ENCODE results near the gene WDR4. TPM values are rescaled to one million over a fixed set of nuclear protein-coding genes. Genes with fewer than 3 reads are reported as not detected.
A peak's percentile ranks its signal among the peaks of the same experiment; 100 is the strongest.
"Not testable (repeated sequence)": the region's sequence is repeated elsewhere in the genome, so short reads cannot be mapped to it uniquely, and the experiment has no call there.

WDR4 gene, protein sequence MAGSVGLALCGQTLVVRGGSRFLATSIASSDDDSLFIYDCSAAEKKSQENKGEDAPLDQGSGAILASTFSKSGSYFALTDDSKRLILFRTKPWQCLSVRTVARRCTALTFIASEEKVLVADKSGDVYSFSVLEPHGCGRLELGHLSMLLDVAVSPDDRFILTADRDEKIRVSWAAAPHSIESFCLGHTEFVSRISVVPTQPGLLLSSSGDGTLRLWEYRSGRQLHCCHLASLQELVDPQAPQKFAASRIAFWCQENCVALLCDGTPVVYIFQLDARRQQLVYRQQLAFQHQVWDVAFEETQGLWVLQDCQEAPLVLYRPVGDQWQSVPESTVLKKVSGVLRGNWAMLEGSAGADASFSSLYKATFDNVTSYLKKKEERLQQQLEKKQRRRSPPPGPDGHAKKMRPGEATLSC
- polyA plus RNA-seq = 10 to 100 TPM; 10.4 to 13.1 TPM

DNA sequence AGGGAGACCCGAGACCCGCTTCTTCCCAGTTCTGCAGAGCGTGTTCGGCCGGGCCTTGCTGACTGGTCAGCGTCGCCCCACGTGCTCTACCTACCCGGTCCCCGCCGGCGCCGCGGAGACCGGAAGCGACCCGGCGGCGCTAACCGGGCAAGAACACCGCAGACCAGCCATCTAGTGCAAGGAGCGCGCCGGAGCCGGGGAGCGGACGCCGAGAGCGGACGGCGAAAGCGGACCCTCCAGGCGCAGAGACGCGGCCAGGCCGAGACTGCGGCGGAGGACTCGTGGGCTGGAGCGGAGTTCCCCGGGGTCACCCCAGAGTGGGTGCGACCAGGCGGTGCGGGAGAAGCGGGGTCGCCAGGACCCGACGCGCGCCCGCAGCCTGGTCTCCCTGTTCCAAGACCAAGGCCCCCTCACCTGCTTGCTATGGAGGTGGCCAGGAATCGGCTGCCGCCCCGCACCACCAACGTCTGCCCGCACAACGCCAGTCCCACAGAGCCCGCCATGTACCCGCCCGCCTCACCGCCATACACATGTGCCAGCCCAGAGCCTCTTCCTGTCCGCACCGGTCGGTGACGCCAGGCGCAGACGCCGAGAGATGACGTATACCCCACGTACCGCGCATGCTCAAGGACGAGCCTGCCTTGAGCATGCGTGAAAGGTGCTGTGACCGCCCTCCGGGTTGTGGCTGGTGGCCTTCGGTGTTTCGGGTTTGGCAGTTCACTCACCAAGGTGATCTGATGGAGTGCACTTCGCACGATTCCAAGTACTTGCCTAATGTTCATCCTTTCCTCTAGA is at the start of gene WDR4:
TSS of gene WDR4 (minus strand) at position 547 of the 795 bp plus-strand sequence. CDS start at position 503, 44 bp downstream.
- peak within 1 kb of the TSS; percentile 72 to 81 for H3K4me3 ChIP-seq (ENCODE audit: low read depth in 1 of 2, low read length in 2 of 2)
- peaks cover 0 to 3% of the 10 kb centered on the region in 2 donors for H3K36me3 ChIP-seq (ENCODE audit: control insufficient read depth in 2 of 2, insufficient read depth in 2 of 2, low read length in 1 of 2)
- H3K9me3 ChIP-seq (ENCODE audit: control insufficient read depth in 2 of 2, insufficient read depth in 1 of 2, low read depth in 1 of 2, low read length in 1 of 2) = no peaks in the 10 kb centered on the region
- no peaks in the 10 kb centered on the region for H3K27me3 ChIP-seq (ENCODE audit: control insufficient read depth in 1 of 2, insufficient read depth in 2 of 2, low read length in 2 of 2)
- peaks cover 0 to 6% of the 10 kb centered on the region in 2 donors for H3K4me1 ChIP-seq (ENCODE audit: control insufficient read depth in 2 of 2, insufficient read depth in 2 of 2, low read length in 1 of 2)
- WGBS, 2 donors = 0% methylated on average over 71 to 80 of the region's 80 CpGs
- peak within 1 kb of the TSS; percentile 69 to 85 for H3K27ac ChIP-seq (ENCODE audit: low read depth in 2 of 2, low read length in 1 of 2)

DNA sequence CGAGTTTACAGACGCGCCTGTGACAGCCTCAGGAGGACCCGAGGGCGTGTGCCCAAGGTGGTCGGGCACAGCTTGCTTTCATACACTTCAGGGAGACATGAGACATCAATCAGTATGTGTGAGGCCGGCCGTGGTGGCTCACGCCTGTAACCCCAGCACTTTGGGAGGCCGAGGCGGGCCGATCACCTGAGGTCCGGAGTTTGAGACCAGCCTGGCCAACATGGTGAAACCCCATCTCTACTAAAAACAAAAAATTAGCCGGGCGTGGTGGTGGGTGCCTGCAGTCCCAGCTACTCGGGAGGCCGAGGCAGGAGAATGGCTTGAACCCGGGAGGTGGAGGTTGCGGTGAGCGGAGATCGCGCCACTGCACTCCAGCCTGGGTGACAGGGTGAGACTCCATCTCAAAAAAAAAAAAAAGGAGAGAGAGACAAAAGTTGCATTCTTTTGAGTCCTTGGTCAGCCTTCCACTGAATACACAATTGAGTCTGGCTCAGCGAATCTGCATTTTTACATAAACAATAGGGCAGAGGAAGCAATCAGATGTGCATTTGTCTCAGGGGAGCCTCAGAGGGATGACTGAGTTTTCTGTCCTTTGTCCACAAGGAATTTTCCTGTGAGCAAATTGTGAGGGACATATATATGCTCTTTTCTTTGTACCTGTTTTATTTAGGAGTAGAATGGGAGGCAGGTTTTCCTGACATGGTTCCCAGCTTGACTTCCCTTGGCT is 48.3 kb upstream of the WDR4 start:
- not testable (repeated sequence) for H3K27ac ChIP-seq (ENCODE audit: low read depth in 2 of 2, low read length in 1 of 2); H3K4me1 ChIP-seq (ENCODE audit: control insufficient read depth in 2 of 2, insufficient read depth in 2 of 2, low read length in 1 of 2); H3K9me3 ChIP-seq (ENCODE audit: control insufficient read depth in 2 of 2, insufficient read depth in 1 of 2, low read depth in 1 of 2, low read length in 1 of 2); H3K4me3 ChIP-seq (ENCODE audit: low read depth in 1 of 2, low read length in 2 of 2); H3K27me3 ChIP-seq (ENCODE audit: control insufficient read depth in 1 of 2, insufficient read depth in 2 of 2, low read length in 2 of 2); H3K36me3 ChIP-seq (ENCODE audit: control insufficient read depth in 2 of 2, insufficient read depth in 2 of 2, low read length in 1 of 2)
- 91 to 92% methylated on average over 23 of the region's 23 CpGs for WGBS, 2 donors

DNA sequence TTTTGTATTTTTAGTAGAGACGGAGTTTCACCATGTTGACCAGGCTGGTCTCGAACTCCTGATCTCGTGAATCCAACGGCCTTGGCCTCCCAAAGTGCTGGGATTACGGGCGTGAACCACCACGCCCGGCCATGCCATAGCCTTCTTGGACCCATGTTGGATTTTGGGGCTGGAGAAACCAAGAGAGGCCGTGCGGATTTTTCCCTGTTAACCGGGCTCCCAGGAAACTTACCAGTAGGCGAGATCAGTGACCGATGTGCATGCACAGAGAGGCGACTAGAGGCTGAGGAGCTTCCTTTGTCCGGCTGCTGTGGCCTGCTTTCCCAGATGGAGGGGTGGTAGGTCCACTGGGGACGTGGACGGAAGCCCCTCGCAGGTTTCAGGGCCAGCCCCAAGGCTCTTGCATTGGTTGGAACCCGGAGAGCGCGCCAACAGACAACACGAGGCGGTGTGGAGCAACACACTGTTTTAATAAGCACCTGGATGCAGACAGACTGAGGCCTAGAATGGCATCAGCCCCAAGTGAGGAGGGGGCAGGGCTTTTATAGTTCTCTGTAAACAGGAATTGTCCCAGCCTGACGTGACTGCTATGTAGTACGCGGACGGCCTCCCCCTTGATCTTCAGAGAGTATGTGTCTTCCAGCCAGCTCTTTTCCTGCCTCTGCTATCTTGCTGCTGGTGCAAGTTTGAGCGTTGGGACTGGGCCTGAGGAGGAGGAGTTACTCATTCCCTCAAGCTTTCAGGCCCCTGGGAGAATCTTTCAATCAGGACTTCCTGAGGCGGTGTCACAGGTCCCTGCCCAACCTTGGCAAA is 46.0 kb upstream of the WDR4 start, which contains the start of gene ERVH48-1:
TSS of gene ERVH48-1 (minus strand) at position 517 of the 813 bp plus-strand sequence. CDS start 6,624 bp downstream, outside the sequence.
- Histone ChIP-seq H3K36me3 (ENCODE audit: control insufficient read depth in 2 of 2, insufficient read depth in 2 of 2, low read length in 1 of 2) (no peaks in the 10 kb centered on the region), H3K27me3 (ENCODE audit: control insufficient read depth in 1 of 2, insufficient read depth in 2 of 2, low read length in 2 of 2) (no peaks in the 10 kb centered on the region), H3K4me1 (ENCODE audit: control insufficient read depth in 2 of 2, insufficient read depth in 2 of 2, low read length in 1 of 2) (peaks cover 0 to 4% of the 10 kb centered on the region in 2 donors), H3K4me3 (ENCODE audit: low read depth in 1 of 2, low read length in 2 of 2) (no peak within 1 kb of the TSS), H3K9me3 (ENCODE audit: control insufficient read depth in 2 of 2, insufficient read depth in 1 of 2, low read depth in 1 of 2, low read length in 1 of 2) (no peaks in the 10 kb centered on the region), H3K27ac (ENCODE audit: low read depth in 2 of 2, low read length in 1 of 2) (no peak within 1 kb of the TSS)
- 90% methylated on average over 29 of the region's 29 CpGs for WGBS, 2 donors

DNA sequence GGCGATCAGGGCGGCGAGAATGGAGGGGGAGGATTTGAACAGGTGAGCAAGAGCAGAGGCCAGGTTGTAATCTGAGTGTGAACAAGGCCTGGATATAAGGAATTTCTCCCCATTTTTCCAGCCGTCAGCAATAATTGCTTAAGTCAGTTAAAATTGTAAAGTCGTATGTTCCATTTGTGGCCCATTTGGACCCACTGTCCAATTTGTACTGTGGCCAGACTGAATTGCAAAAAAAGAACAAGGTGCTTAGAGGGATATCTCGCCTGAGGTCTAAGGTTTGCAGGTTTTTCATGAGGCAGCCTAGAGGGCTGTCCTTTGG is 45.1 kb upstream of the WDR4 start:
- 88 to 90% methylated on average over 6 of the region's 6 CpGs for WGBS, 2 donors
- Histone ChIP-seq H3K27ac (ENCODE audit: low read depth in 2 of 2, low read length in 1 of 2) (no peak overlapping the region), H3K27me3 (ENCODE audit: control insufficient read depth in 1 of 2, insufficient read depth in 2 of 2, low read length in 2 of 2) (no peaks in the 10 kb centered on the region), H3K4me1 (ENCODE audit: control insufficient read depth in 2 of 2, insufficient read depth in 2 of 2, low read length in 1 of 2) (peaks cover 0 to 4% of the 10 kb centered on the region in 2 donors), H3K36me3 (ENCODE audit: control insufficient read depth in 2 of 2, insufficient read depth in 2 of 2, low read length in 1 of 2) (no peaks in the 10 kb centered on the region), H3K4me3 (ENCODE audit: low read depth in 1 of 2, low read length in 2 of 2) (no peak overlapping the region), H3K9me3 (ENCODE audit: control insufficient read depth in 2 of 2, insufficient read depth in 1 of 2, low read depth in 1 of 2, low read length in 1 of 2) (no peaks in the 10 kb centered on the region)

DNA sequence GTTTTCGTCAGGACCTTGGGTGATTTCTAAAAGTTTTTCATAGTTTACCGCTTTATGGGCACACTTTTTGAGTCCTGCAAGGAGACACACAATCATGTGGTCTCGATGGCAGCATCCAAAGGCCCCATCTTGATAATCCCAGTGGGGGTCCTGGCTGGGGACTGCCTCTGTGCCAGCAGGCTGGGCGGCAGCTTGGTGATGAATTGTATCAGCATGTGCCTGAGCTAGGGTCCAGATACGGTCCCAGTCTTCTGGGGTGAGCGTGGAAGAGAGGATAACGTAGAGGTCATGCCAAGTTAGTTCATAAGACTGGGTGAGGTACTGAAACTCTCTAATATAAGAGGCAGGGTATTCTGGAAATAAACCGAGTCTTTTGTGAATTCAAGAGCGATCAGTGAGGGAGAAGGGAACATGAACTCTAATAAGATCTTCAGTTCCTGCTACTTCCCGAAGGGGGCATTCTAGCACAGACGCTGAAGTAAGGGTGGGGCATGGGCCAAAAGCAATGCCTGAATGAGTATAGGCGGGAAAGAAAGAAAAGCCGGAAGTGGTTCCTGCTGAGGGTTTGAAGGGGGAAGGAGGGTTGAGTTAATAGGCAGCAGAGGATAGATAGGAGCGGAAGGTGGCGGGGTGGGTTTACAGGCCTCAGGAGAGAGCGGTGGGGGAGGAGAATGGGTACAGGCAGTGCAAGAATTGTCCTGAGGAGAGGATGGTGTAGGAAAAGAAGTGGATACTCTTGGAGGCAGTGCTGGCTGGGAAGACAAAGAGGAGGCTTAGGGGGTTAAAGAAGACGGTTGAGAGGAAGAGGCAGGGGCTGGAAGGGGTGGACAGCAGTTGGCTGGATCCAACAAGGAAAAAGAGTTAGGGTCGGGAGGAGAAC is 44.5 kb upstream of the WDR4 start:
- H3K27me3 ChIP-seq (ENCODE audit: control insufficient read depth in 1 of 2, insufficient read depth in 2 of 2, low read length in 2 of 2) = no peaks in the 10 kb centered on the region
- H3K4me3 ChIP-seq (ENCODE audit: low read depth in 1 of 2, low read length in 2 of 2) = no peak overlapping the region
- no peak overlapping the region for H3K27ac ChIP-seq (ENCODE audit: low read depth in 2 of 2, low read length in 1 of 2)

DNA sequence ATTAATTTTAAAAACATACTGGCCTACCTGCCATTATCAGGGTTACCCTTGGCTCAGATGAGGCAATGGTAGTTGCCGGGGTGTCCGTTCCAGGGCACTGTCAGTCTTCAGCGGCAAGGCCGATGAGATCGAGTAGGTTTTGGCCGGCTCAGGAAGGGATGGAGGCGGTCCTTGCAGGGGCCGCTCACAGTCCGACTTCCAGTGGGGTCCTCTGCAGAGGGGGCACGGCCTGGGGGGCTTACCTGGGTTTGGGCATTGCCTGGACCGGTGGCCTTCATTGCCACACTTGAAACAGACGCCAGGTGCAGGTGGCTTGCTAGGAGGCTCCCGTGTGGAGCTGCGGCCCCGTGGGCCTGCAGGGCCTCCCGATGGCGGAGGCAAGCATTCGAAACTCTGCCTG is 43.6 kb upstream of the WDR4 start:
- no peak overlapping the region for H3K4me3 ChIP-seq (ENCODE audit: low read depth in 1 of 2, low read length in 2 of 2)
- H3K27ac ChIP-seq (ENCODE audit: low read depth in 2 of 2, low read length in 1 of 2) = no peak overlapping the region
- no peaks in the 10 kb centered on the region for H3K9me3 ChIP-seq (ENCODE audit: control insufficient read depth in 2 of 2, insufficient read depth in 1 of 2, low read depth in 1 of 2, low read length in 1 of 2)
- WGBS, 2 donors = 90 to 92% methylated on average over 18 of the region's 18 CpGs
- H3K4me1 ChIP-seq (ENCODE audit: control insufficient read depth in 2 of 2, insufficient read depth in 2 of 2, low read length in 1 of 2) = peaks cover 0 to 4% of the 10 kb centered on the region in 2 donors
- H3K36me3 ChIP-seq (ENCODE audit: control insufficient read depth in 2 of 2, insufficient read depth in 2 of 2, low read length in 1 of 2) = no peaks in the 10 kb centered on the region
- no peaks in the 10 kb centered on the region for H3K27me3 ChIP-seq (ENCODE audit: control insufficient read depth in 1 of 2, insufficient read depth in 2 of 2, low read length in 2 of 2)

More for the DNA sequence above, 44.5 kb upstream of the WDR4 start:
- WGBS, 2 donors = 21% methylated on average over 18 of the region's 18 CpGs
- Histone ChIP-seq H3K4me1 (ENCODE audit: control insufficient read depth in 2 of 2, insufficient read depth in 2 of 2, low read length in 1 of 2) (peaks cover 0 to 4% of the 10 kb centered on the region in 2 donors), H3K36me3 (ENCODE audit: control insufficient read depth in 2 of 2, insufficient read depth in 2 of 2, low read length in 1 of 2) (no peaks in the 10 kb centered on the region), H3K9me3 (ENCODE audit: control insufficient read depth in 2 of 2, insufficient read depth in 1 of 2, low read depth in 1 of 2, low read length in 1 of 2) (no peaks in the 10 kb centered on the region)

DNA sequence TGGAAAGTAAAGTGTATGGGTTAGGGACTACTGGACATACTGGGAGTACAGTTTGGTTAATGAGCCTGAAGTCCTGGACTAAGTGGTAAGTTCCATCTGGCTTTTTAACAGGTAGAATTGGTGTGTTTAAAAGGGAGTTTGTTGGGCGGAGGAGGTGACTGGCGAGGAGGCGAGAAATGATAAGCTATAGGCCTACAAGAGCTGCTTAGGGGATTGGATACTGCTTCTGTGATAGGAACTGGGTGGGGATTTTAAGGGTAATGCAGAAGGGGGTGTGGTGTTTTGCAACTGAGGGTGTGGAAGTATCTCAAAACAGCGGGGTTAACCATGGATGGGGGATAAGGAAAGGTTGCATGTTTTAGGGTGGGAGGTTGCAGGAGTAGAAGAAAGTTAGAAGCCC is 42.6 kb upstream of the WDR4 start:
- H3K27ac ChIP-seq (ENCODE audit: low read depth in 2 of 2, low read length in 1 of 2) = no peak overlapping the region
- 82 to 89% methylated on average over 4 of the region's 4 CpGs for WGBS, 2 donors
- no peaks in the 10 kb centered on the region for H3K27me3 ChIP-seq (ENCODE audit: control insufficient read depth in 1 of 2, insufficient read depth in 2 of 2, low read length in 2 of 2)
- H3K4me1 ChIP-seq (ENCODE audit: control insufficient read depth in 2 of 2, insufficient read depth in 2 of 2, low read length in 1 of 2) = peaks cover 0 to 4% of the 10 kb centered on the region in 2 donors
- H3K9me3 ChIP-seq (ENCODE audit: control insufficient read depth in 2 of 2, insufficient read depth in 1 of 2, low read depth in 1 of 2, low read length in 1 of 2) = no peaks in the 10 kb centered on the region
- no peak overlapping the region for H3K4me3 ChIP-seq (ENCODE audit: low read depth in 1 of 2, low read length in 2 of 2)
- no peaks in the 10 kb centered on the region for H3K36me3 ChIP-seq (ENCODE audit: control insufficient read depth in 2 of 2, insufficient read depth in 2 of 2, low read length in 1 of 2)

DNA sequence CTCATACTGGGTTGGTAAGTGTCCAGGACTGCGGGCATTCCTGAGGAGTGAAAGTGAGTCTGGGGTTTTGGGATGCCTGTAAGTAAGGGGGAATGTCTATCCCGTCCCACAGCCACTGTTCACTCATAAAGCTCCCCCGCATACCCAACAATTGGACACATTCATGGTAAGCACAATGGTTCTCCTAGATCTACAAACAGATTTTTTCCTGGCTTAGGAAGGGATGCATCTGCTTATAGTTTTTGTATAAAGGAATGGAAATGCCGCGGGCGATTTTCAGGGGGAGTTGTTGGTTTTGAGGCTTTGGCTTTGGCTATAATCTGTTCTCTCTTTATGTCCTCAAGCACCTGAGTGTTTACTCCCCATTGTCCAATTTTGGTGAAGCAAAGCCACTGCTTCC is 39.0 kb upstream of the WDR4 start:
- Histone ChIP-seq H3K9me3 (ENCODE audit: control insufficient read depth in 2 of 2, insufficient read depth in 1 of 2, low read depth in 1 of 2, low read length in 1 of 2) (no peaks in the 10 kb centered on the region), H3K4me1 (ENCODE audit: control insufficient read depth in 2 of 2, insufficient read depth in 2 of 2, low read length in 1 of 2) (no peaks in the 10 kb centered on the region), H3K4me3 (ENCODE audit: low read depth in 1 of 2, low read length in 2 of 2) (no peak overlapping the region), H3K36me3 (ENCODE audit: control insufficient read depth in 2 of 2, insufficient read depth in 2 of 2, low read length in 1 of 2) (no peaks in the 10 kb centered on the region), H3K27me3 (ENCODE audit: control insufficient read depth in 1 of 2, insufficient read depth in 2 of 2, low read length in 2 of 2) (no peaks in the 10 kb centered on the region), H3K27ac (ENCODE audit: low read depth in 2 of 2, low read length in 1 of 2) (no peak overlapping the region)
- 89 to 94% methylated on average over 6 of the region's 6 CpGs for WGBS, 2 donors

All from esophagus (tissue), 2 donors.